ENCODE results near the gene RPS14.

Gene RPS14

GRCh38 chr5:150449517-150450339 is at the start of gene RPS14:
RPS14 (minus strand) TSS chr5:150449739; CDS start chr5:150447733, 2,006 bp downstream.
- peak; percentile 95 for DNase-seq (ENCODE audit: low spot score)

- DNase-seq (ENCODE audit: low spot score), result no peak
Measured at GRCh38 chr5:150498971-150499370, 49.4 kb upstream of the RPS14 start.

- no peak for DNase-seq (ENCODE audit: low spot score)
Measured at GRCh38 chr5:150498501-150498900, 49.0 kb upstream of the RPS14 start.

GRCh38 chr5:150497989-150498317 is 48.4 kb upstream of the RPS14 start:
- DNase-seq (ENCODE audit: low spot score), result no peak

- no peak for DNase-seq (ENCODE audit: low spot score)
Measured at GRCh38 chr5:150497274-150497988, 47.9 kb upstream of the RPS14 start.

- no peak for DNase-seq (ENCODE audit: low spot score)
Measured at GRCh38 chr5:150496534-150496933, 47.0 kb upstream of the RPS14 start.

- no peak for DNase-seq (ENCODE audit: low spot score)
Measured at GRCh38 chr5:150496098-150496497, 46.6 kb upstream of the RPS14 start.

- no peak for DNase-seq (ENCODE audit: low spot score)
Measured at GRCh38 chr5:150492621-150493020, 43.1 kb upstream of the RPS14 start.

GRCh38 chr5:150491876-150492275 is 42.3 kb upstream of the RPS14 start:
- no peak for DNase-seq (ENCODE audit: low spot score)

GRCh38 chr5:150490754-150491153 is 41.2 kb upstream of the RPS14 start:
- no peak for DNase-seq (ENCODE audit: low spot score)

- DNase-seq (ENCODE audit: low spot score), result no peak
Measured at GRCh38 chr5:150490296-150490669, 40.7 kb upstream of the RPS14 start.

- no peak for DNase-seq (ENCODE audit: low spot score)
Measured at GRCh38 chr5:150489360-150490295, 40.1 kb upstream of the RPS14 start.

GRCh38 chr5:150488519-150489359 is 39.2 kb upstream of the RPS14 start:
- no peak for DNase-seq (ENCODE audit: low spot score)

GRCh38 chr5:150487199-150488061 is 37.9 kb upstream of the RPS14 start:
- no peak for DNase-seq (ENCODE audit: low spot score)

GRCh38 chr5:150486402-150487198 is 37.1 kb upstream of the RPS14 start:
- DNase-seq (ENCODE audit: low spot score), result no peak

- DNase-seq (ENCODE audit: low spot score), result no peak
Measured at GRCh38 chr5:150485693-150486401, 36.3 kb upstream of the RPS14 start.

GRCh38 chr5:150484964-150485692 is 35.6 kb upstream of the RPS14 start:
- DNase-seq (ENCODE audit: low spot score), result no peak

GRCh38 chr5:150481972-150482406 is 32.5 kb upstream of the RPS14 start:
- DNase-seq (ENCODE audit: low spot score), result no peak

GRCh38 chr5:150481708-150481965 is 32.1 kb upstream of the RPS14 start:
- DNase-seq (ENCODE audit: low spot score), result no peak
